ENCODE results near the gene LRP1. TPM values are rescaled to one million over a fixed set of nuclear protein-coding genes. Genes with fewer than 3 reads are reported as not detected.

The LRP1 gene
- total and polyA plus RNA-seq, 4 donors, result 87.5 to 375 (median 139) TPM

- Histone ChIP-seq H3K27me3 (ENCODE audit: control insufficient read depth in 4 of 4, insufficient read depth in 4 of 4, low read length in 3 of 4) (no peaks in the 10 kb centered on the region), H3K4me1 (ENCODE audit: control insufficient read depth in 4 of 4, insufficient read depth in 4 of 4, low read length in 3 of 4) (peaks cover 3 to 23% (median 16%) of the 10 kb centered on the region in 4 donors), H3K27ac (ENCODE audit: low read depth in 1 of 2, low read length in 2 of 2) (peak overlapping the region; percentile 96 to 100), H3K36me3 (ENCODE audit: control insufficient read depth in 4 of 4, insufficient read depth in 3 of 4, low read depth in 1 of 4, low read length in 3 of 4) (peaks cover 0 to under 1% (median 0%) of the 10 kb centered on the region in 4 donors), H3K4me3 (ENCODE audit: low read depth in 1 of 3, low read length in 3 of 3) (peak overlapping the region in 1 of 3 donors; percentile 81), H3K9ac (ENCODE audit: low read depth in 1 of 2, low read length in 2 of 2) (peak overlapping the region in 1 of 2 donors; percentile 3), H3K9me3 (ENCODE audit: control insufficient read depth in 4 of 4, low read length in 3 of 4) (no peaks in the 10 kb centered on the region)
- 57% methylated on average over 12 of the region's 12 CpGs for WGBS
- TF ChIP-seq ATF3 (IDR thresholded peaks at IDR 0.05) (no peak), MAX (IDR thresholded peaks at IDR 0.05) (no peak), YY1 (IDR thresholded peaks at IDR 0.05) (no peak), NR2F2 (IDR thresholded peaks at IDR 0.05) (no peak), GABPA (IDR thresholded peaks at IDR 0.05 in 1 of 2, conservative IDR thresholded peaks at IDR 0.05 in 1 of 2) (no peak), SP1 (IDR thresholded peaks at IDR 0.05) (no peak), ZBTB33 (IDR thresholded peaks at IDR 0.05) (no peak), REST (IDR thresholded peaks at IDR 0.05) (no peak), HNF4G (IDR thresholded peaks at IDR 0.05) (no peak)
- no peak for DNase-seq (ENCODE audit: low spot score)
These were observed 42.2 kb upstream of the LRP1 start for GRCh38 chr12:57085999-57086492.

- peaks cover 5 to 28% (median 19%) of the 10 kb centered on the region in 4 donors for H3K4me1 ChIP-seq (ENCODE audit: control insufficient read depth in 4 of 4, insufficient read depth in 4 of 4, low read length in 3 of 4)
- WGBS, result 6% methylated on average over 14 of the region's 14 CpGs
- peak overlapping the region; percentile 36 to 85 (median 81) for H3K4me3 ChIP-seq (ENCODE audit: low read depth in 1 of 3, low read length in 3 of 3)
- peak overlapping the region; percentile 57 to 98 for H3K9ac ChIP-seq (ENCODE audit: low read depth in 1 of 2, low read length in 2 of 2)
- H3K27ac ChIP-seq (ENCODE audit: low read depth in 1 of 2, low read length in 2 of 2), result peak overlapping the region; percentile 96 to 100
- no peak for DNase-seq (ENCODE audit: low spot score)
- H3K27me3 ChIP-seq (ENCODE audit: control insufficient read depth in 4 of 4, insufficient read depth in 4 of 4, low read length in 3 of 4), result no peaks in the 10 kb centered on the region
- peaks cover 0 to 6% (median 2%) of the 10 kb centered on the region in 4 donors for H3K36me3 ChIP-seq (ENCODE audit: control insufficient read depth in 4 of 4, insufficient read depth in 3 of 4, low read depth in 1 of 4, low read length in 3 of 4)
- H3K9me3 ChIP-seq (ENCODE audit: control insufficient read depth in 4 of 4, low read length in 3 of 4), result no peaks in the 10 kb centered on the region
- peak in 1 of 2 donors; percentile 23 for TF ChIP-seq RAD21 (IDR thresholded peaks at IDR 0.05)
- no peak for TF ChIP-seq HNF4G (IDR thresholded peaks at IDR 0.05)
- no peak for TF ChIP-seq CTCF (IDR thresholded peaks at IDR 0.05; ENCODE audit: low read depth, low read length, missing input control)
- no peak for TF ChIP-seq REST (IDR thresholded peaks at IDR 0.05)
These were observed 41.7 kb upstream of the LRP1 start for GRCh38 chr12:57086493-57087009.
